ENCODE data around the gene APP. TPM values are rescaled to one million over a fixed set of nuclear protein-coding genes. Genes with fewer than 3 reads are reported as not detected.

Gene APP
- total RNA-seq, 2 donors from 2014 or later, result 267 to 564 TPM

GRCh38 chr21:25903607-25904006 is 267.0 kb downstream of the APP start:
- Histone ChIP-seq H3K4me3 (no peak overlapping the region), H3K4me1 (replicated peaks) (no peaks in the 10 kb centered on the region), H3K27me3 (replicated peaks; ENCODE audit: insufficient read depth) (no peaks in the 10 kb centered on the region), H3K27ac (no peak overlapping the region), H3K9me3 (no peaks in the 10 kb centered on the region), H3K36me3 (no peaks in the 10 kb centered on the region)
- 80% methylated on average over 5 of the region's 5 CpGs for WGBS
- intact Hi-C loops (cut with DNase I), result no loop called here
- TF ChIP-seq POLR2AphosphoS5 (IDR thresholded peaks at IDR 0.05) (no peak), POLR2A (IDR thresholded peaks at IDR 0.05) (no peak)
- no peak for DNase-seq (ENCODE audit: low spot score)

- Histone ChIP-seq H3K4me1 (replicated peaks) (no peaks in the 10 kb centered on the region), H3K9me3 (no peaks in the 10 kb centered on the region), H3K27ac (no peak overlapping the region), H3K27me3 (replicated peaks; ENCODE audit: insufficient read depth) (no peaks in the 10 kb centered on the region), H3K36me3 (no peaks in the 10 kb centered on the region), H3K4me3 (no peak overlapping the region)
- TF ChIP-seq CTCF (IDR thresholded peaks at IDR 0.05) (no peak), POLR2AphosphoS5 (IDR thresholded peaks at IDR 0.05) (no peak), POLR2A (IDR thresholded peaks at IDR 0.05) (no peak)
- intact Hi-C loops (cut with DNase I), result no loop called here
- no peak for DNase-seq (ENCODE audit: low spot score)
- WGBS, result 70% methylated on average over 2 of the region's 2 CpGs
Observed at GRCh38 chr21:25901330-25901979, 269.1 kb downstream of the APP start.

- Histone ChIP-seq H3K27ac (no peak overlapping the region), H3K4me1 (replicated peaks) (no peaks in the 10 kb centered on the region), H3K4me3 (no peak overlapping the region), H3K36me3 (no peaks in the 10 kb centered on the region), H3K27me3 (replicated peaks; ENCODE audit: insufficient read depth) (no peaks in the 10 kb centered on the region), H3K9me3 (no peaks in the 10 kb centered on the region)
- DNase-seq (ENCODE audit: low spot score), result no peak
- intact Hi-C loops (cut with DNase I), result loop anchor here (5.0 kb wide), 2 partner anchors 274 to 819 kb away; partner anchors contain the start of gene APP
- TF ChIP-seq POLR2AphosphoS5 (IDR thresholded peaks at IDR 0.05) (no peak), POLR2A (IDR thresholded peaks at IDR 0.05) (no peak), CTCF (IDR thresholded peaks at IDR 0.05) (no peak)
- 66% methylated on average over 3 of the region's 3 CpGs for WGBS
Observed at GRCh38 chr21:25898671-25899070, 271.9 kb downstream of the APP start.

- DNase-seq (ENCODE audit: low spot score), result no peak
- TF ChIP-seq POLR2AphosphoS5 (IDR thresholded peaks at IDR 0.05) (no peak), CTCF (IDR thresholded peaks at IDR 0.05) (no peak), POLR2A (IDR thresholded peaks at IDR 0.05) (no peak)
- Histone ChIP-seq H3K27ac (no peak overlapping the region), H3K4me1 (replicated peaks) (no peaks in the 10 kb centered on the region), H3K27me3 (replicated peaks; ENCODE audit: insufficient read depth) (no peaks in the 10 kb centered on the region), H3K4me3 (no peak overlapping the region), H3K36me3 (no peaks in the 10 kb centered on the region), H3K9me3 (no peaks in the 10 kb centered on the region)
- 86% methylated on average over 4 of the region's 4 CpGs for WGBS
- intact Hi-C loops (cut with DNase I), result loop anchor here (5.0 kb wide), 2 partner anchors 275 to 820 kb away; partner anchors contain the start of gene APP
Observed at GRCh38 chr21:25897383-25897782, 273.2 kb downstream of the APP start.

GRCh38 chr21:25896501-25897056 is 274.0 kb downstream of the APP start:
- H3K27ac ChIP-seq, result no peak overlapping the region

More at GRCh38 chr21:25896501-25897056, 274.0 kb downstream of the APP start:
- H3K9me3 ChIP-seq, result no peaks in the 10 kb centered on the region
- DNase-seq (ENCODE audit: low spot score), result no peak
- intact Hi-C loops (cut with DNase I), result loop anchor here (5.0 kb wide), 2 partner anchors 276 to 821 kb away; partner anchors contain the start of gene APP
- TF ChIP-seq POLR2AphosphoS5 (IDR thresholded peaks at IDR 0.05) (no peak), CTCF (IDR thresholded peaks at IDR 0.05) (no peak), POLR2A (IDR thresholded peaks at IDR 0.05) (no peak)
- no peak overlapping the region for H3K4me3 ChIP-seq
- H3K4me1 ChIP-seq (replicated peaks), result no peaks in the 10 kb centered on the region
- 66% methylated on average over 4 of the region's 4 CpGs for WGBS
- no peaks in the 10 kb centered on the region for H3K36me3 ChIP-seq
- H3K27me3 ChIP-seq (replicated peaks; ENCODE audit: insufficient read depth), result no peaks in the 10 kb centered on the region
